Right lobe of liver (tissue), 4 donors: ENCODE measurements around the gene ZNF280A.

Experiments
- CTCF ChIP-seq, 4 donors: fragments of 200-600 bp in 3 of 4; fragments of 450-650 bp in 1 of 4; IDR thresholded peaks; one replicate each; pipeline versions ENCODE4 v1.5.1 to v1.8.0; 2016 to 2022; ENCODE audit warnings: antibody characterized with exemption in 4 of 4, mild to moderate bottlenecking in 2 of 4
- POLR2A ChIP-seq: fragments of 450-650 bp; IDR thresholded peaks from one replicate; pipeline ENCODE4 v1.6.1; 2017; ENCODE audit warnings: antibody characterized with exemption, mild to moderate bottlenecking
- donor health status: DM: no; HTN: no; CAD: no.
- donor health status: DM: no; HTN: no; CAD: no.
- donor health status: DM: no; HTN: yes; CAD: no.

DNA sequence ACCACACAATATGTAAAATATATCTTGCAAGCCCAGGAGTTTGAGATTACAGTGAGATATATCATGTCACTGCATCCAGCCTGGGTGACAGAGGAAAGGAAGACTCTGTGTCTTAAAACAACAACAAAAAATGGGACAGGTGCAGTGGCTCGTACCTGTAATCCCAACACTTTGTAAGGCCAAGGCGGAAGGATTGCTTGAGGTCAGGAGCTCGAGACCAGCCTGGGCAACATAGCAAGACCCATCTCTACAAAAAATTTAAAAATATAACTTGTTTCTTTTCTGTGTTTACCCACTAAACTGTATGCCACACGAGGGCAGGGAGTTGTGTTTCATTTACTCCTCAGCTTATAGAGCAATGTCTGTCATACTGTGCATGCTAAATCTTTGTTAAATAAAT lies 3.1 kb downstream of the ZNF280A start:
- no peak for TF ChIP-seq CTCF (IDR thresholded peaks at IDR 0.05)
- no peak for TF ChIP-seq POLR2A
